SH-SY5Y (cell line): ENCODE measurements around the gene DYNC2H1.

Experiments
- GATA2 ChIP-seq: IDR thresholded peaks from 2 replicates; pipeline ENCODE4 v1.6.1; 2011; ENCODE audit warnings: mild to moderate bottlenecking, low read depth, low read length
- GATA3 ChIP-seq: IDR thresholded peaks from 2 replicates; pipeline ENCODE4 v1.6.1; 2011; ENCODE audit warnings: low read depth, mild to moderate bottlenecking, low read length, moderate library complexity

DNA sequence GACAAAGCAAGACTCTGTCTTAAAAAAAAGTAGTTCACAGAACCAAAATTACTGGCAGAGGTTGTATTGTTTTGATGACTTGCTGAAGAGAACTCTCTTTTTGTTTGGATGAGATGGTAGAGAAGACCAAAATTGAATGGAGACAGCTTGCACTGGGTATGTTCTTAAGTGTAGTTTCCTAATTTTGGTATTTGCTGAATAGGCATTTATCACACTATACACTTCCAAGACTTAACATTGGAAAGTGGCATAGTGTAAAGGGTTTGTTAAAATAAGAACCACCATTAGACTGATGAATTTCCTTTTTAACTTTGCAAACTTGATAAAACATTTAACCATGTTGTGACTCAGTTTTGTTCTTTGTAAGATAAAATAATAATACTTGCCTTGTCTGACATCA, 11.9 kb upstream of the DYNC2H1 start:
- TF ChIP-seq GATA2 (no peak), GATA3 (no peak)
